OCI-LY1 (cell line): ENCODE results near the gene ABCA4.

Experiments used
- H2AFZ ChIP-seq: fragments of 200-600 bp; sonication (generic), shearing (Covaris generic); 2 replicates; pipeline ENCODE4 v1.6.0; 2014; ENCODE audit warnings: antibody characterized with exemption, mild to moderate bottlenecking, low read length
- H3F3A ChIP-seq: fragments of 200-600 bp; sonication (generic), shearing (Covaris generic); 2 replicates; pipeline ENCODE4 v1.6.0; 2014; ENCODE audit warnings: mild to moderate bottlenecking, antibody characterized with exemption, low read length, moderate library complexity; ENCODE audit not compliant: insufficient read depth
- H3K27ac ChIP-seq: fragments of 200-600 bp; sonication (generic); 2 replicates; pipeline ENCODE4 v1.5.1; 2014; ENCODE audit warnings: low read length, mixed run types, mild to moderate bottlenecking, low read depth; ENCODE audit not compliant: poor library complexity, severe bottlenecking
- H3K27me3 ChIP-seq: fragments of 200-600 bp; sonication (generic); 2 replicates; pipeline ENCODE4 v1.6.0; 2014; ENCODE audit warnings: antibody characterized with exemption, mild to moderate bottlenecking, low read length, moderate library complexity; ENCODE audit not compliant: insufficient read depth
- H3K36me3 ChIP-seq: fragments of 200-600 bp; sonication (generic); 2 replicates; pipeline ENCODE4 v1.6.1; 2014; ENCODE audit warnings: mild to moderate bottlenecking, antibody characterized with exemption, low read length, moderate library complexity, mixed read lengths; ENCODE audit not compliant: insufficient read depth
- H3K4me1 ChIP-seq: fragments of 200-600 bp; sonication (generic); 2 replicates; pipeline ENCODE4 v1.5.1; 2014; ENCODE audit warnings: mild to moderate bottlenecking, low read length, moderate library complexity; ENCODE audit not compliant: insufficient read depth, severe bottlenecking
- H3K4me2 ChIP-seq: fragments of 200-600 bp; sonication (generic), shearing (Covaris generic); 2 replicates; pipeline ENCODE4 v1.6.1; 2014; ENCODE audit warnings: low read length
- H3K4me3 ChIP-seq: fragments of 200-600 bp; sonication (generic); 2 replicates; pipeline ENCODE4 v1.5.1; 2014; ENCODE audit warnings: low read length, low read depth, mild to moderate bottlenecking, mixed read lengths; ENCODE audit not compliant: poor library complexity, severe bottlenecking
- H3K79me2 ChIP-seq: fragments of 200-600 bp; shearing (Covaris generic); 2 replicates; pipeline ENCODE4 v1.6.1; 2016; ENCODE audit warnings: mixed run types, low read length, mixed read lengths; ENCODE audit not compliant: insufficient read depth
- H3K9ac ChIP-seq: fragments of 200-600 bp; sonication (generic), shearing (Covaris generic); 2 replicates; pipeline ENCODE4 v1.6.1; 2014; ENCODE audit warnings: mild to moderate bottlenecking, low read length, mixed read lengths
- H3K9me2 ChIP-seq: fragments of 200-600 bp; sonication (generic), shearing (Covaris generic); 2 replicates; pipeline ENCODE4 v1.6.1; 2014; ENCODE audit warnings: low read depth, mild to moderate bottlenecking, low read length, mixed read lengths
- H3K9me3 ChIP-seq: fragments of 200-600 bp; shearing (Covaris generic); 2 replicates; pipeline ENCODE4 v1.6.1; 2014; ENCODE audit warnings: low read length, mixed read lengths
- H4K20me1 ChIP-seq: fragments of 200-600 bp; sonication (generic), shearing (Covaris generic); 2 replicates; pipeline ENCODE4 v1.6.0; 2016; ENCODE audit warnings: mild to moderate bottlenecking, low read length; ENCODE audit not compliant: insufficient read depth
- EZH2 ChIP-seq: fragments of 200-600 bp; sonication (generic), shearing (Covaris generic); IDR thresholded peaks from 2 replicates; pipeline ENCODE4 v1.8.0; 2017; ENCODE audit warnings: borderline replicate concordance, mixed run types, mild to moderate bottlenecking, antibody characterized with exemption, low read length, moderate library complexity, mixed read lengths
- TF ChIP-seq, protein P1 (sequence below): fragments of 200-600 bp; sonication (generic), shearing (Covaris generic); IDR thresholded peaks from 2 replicates; pipeline ENCODE4 v1.5.1; 2017; ENCODE audit warnings: mild to moderate bottlenecking, antibody characterized with exemption, low read length, moderate library complexity, mixed read lengths

Gene ABCA4

DNA sequence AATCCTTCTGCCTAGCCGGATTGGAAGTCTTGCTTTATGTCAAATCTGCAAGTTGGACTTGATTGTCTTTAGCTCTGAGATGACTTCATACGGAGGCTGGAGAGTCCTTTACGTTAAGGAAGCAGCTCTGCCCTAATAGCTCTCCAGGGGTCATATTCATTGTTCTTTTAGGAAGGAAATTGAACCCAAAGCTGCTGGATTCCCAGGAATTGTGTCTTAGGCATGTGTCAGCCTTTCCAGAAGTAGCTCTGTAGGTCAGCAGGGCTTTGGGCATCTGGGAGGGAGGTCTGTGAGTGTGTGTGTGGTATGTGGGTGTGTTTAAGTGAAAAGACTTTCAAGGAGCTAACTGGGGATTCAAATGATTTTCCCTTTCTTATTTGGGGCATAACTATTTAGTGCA is 82.4 kb downstream of the ABCA4 start:
- Histone ChIP-seq H3K27ac (no peak overlapping the region), H3K9me2 (no peaks in the 10 kb centered on the region), H3K27me3 (no peaks in the 10 kb centered on the region), H2AFZ (no peak overlapping the region), H3K9me3 (no peaks in the 10 kb centered on the region), H3K79me2 (no peaks in the 10 kb centered on the region), H3K4me2 (no peak overlapping the region), H3K4me1 (no peaks in the 10 kb centered on the region), H3F3A (no peaks in the 10 kb centered on the region), H3K36me3 (no peaks in the 10 kb centered on the region), H3K9ac (no peak overlapping the region), H3K4me3 (no peak overlapping the region), H4K20me1 (no peaks in the 10 kb centered on the region)
- TF ChIP-seq, protein P1, sequence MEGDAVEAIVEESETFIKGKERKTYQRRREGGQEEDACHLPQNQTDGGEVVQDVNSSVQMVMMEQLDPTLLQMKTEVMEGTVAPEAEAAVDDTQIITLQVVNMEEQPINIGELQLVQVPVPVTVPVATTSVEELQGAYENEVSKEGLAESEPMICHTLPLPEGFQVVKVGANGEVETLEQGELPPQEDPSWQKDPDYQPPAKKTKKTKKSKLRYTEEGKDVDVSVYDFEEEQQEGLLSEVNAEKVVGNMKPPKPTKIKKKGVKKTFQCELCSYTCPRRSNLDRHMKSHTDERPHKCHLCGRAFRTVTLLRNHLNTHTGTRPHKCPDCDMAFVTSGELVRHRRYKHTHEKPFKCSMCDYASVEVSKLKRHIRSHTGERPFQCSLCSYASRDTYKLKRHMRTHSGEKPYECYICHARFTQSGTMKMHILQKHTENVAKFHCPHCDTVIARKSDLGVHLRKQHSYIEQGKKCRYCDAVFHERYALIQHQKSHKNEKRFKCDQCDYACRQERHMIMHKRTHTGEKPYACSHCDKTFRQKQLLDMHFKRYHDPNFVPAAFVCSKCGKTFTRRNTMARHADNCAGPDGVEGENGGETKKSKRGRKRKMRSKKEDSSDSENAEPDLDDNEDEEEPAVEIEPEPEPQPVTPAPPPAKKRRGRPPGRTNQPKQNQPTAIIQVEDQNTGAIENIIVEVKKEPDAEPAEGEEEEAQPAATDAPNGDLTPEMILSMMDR, result no peak
- TF ChIP-seq EZH2, result no peak

DNA sequence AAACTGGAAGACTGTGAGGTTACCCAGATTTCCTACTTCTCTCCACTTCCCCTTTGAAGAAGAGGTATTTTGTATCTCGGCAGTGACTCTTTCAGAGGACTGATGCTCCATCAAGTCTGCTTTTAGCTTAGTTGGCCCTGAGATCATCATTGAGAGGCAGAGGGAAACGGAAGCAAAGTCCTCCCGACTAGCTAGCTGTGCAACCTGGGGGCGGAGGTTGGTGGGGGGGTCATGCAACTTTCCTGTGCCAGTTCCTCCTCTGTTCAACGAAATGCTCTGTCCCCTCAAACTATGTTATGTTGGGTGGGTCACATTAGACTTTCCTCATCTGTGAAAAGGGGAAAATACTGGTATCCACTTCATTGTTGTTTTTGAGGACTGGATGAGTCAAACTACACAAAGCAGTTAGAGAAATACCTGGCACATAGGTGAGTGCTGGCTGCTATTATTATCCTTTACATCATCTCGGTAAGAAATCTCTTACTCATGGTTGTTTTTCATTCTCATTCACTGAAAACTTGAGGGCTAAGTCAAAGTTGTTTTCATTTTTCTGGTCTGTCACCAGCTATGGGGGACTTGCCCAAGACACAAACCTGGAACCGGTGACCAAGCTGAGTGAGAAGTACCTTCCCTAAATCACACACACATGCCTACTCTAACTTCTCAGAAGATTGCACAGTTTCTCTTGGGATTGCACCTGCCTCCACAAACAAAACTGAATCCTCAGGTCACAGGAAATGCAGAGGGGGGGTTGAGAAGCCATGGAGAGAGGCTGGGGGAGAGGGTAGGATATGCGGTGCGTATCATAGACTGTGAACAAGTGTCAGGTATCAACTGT is 83.3 kb downstream of the ABCA4 start:
- no peak overlapping the region for H3K4me3 ChIP-seq
- no peak overlapping the region for H3K4me2 ChIP-seq
- H3K9me3 ChIP-seq, result no peaks in the 10 kb centered on the region
- H3K79me2 ChIP-seq, result no peaks in the 10 kb centered on the region
- no peak overlapping the region for H3K9ac ChIP-seq
- no peaks in the 10 kb centered on the region for H3K9me2 ChIP-seq
- no peaks in the 10 kb centered on the region for H3K27me3 ChIP-seq
- H2AFZ ChIP-seq, result no peak overlapping the region
- no peak for TF ChIP-seq EZH2
- TF ChIP-seq, protein P1, result no peak
- H3K27ac ChIP-seq, result no peak overlapping the region
- no peaks in the 10 kb centered on the region for H3K36me3 ChIP-seq
- H4K20me1 ChIP-seq, result no peaks in the 10 kb centered on the region
- no peaks in the 10 kb centered on the region for H3F3A ChIP-seq
- no peaks in the 10 kb centered on the region for H3K4me1 ChIP-seq

DNA sequence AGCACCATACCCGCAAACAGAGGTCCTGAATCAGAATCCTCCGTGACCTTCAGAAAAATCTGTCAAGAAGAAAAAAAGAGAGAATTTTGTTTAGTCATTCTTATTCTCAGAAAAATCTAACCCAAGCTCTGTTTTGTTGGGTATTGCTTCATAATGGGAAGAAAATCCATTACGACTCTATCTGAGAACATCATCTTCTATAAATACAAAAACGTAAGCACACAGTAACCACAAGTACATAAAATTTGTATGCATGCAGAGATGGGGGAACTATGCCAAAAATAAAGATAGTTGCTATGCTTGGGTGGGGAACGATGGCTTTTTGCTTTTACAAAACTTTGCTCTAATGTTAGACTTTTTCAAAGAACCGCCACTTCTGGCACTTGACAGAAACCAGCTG is 84.2 kb downstream of the ABCA4 start:
- no peaks in the 10 kb centered on the region for H3K36me3 ChIP-seq
- no peak overlapping the region for H3K27ac ChIP-seq
- TF ChIP-seq EZH2, result no peak
- TF ChIP-seq, protein P1, result no peak

More for the DNA sequence above, 84.2 kb downstream of the ABCA4 start:
- Histone ChIP-seq H3F3A (no peaks in the 10 kb centered on the region), H3K9me3 (no peaks in the 10 kb centered on the region), H2AFZ (no peak overlapping the region), H3K9ac (no peak overlapping the region), H3K79me2 (no peaks in the 10 kb centered on the region), H3K4me2 (no peak overlapping the region), H3K4me3 (no peak overlapping the region), H3K9me2 (no peaks in the 10 kb centered on the region), H4K20me1 (no peaks in the 10 kb centered on the region), H3K4me1 (no peaks in the 10 kb centered on the region), H3K27me3 (no peaks in the 10 kb centered on the region)
